ENCODE results near the gene EML3. TPM values are rescaled to one million over a fixed set of nuclear protein-coding genes. Genes with fewer than 3 reads are reported as not detected.

The EML3 gene
- total RNA-seq, 2 experiments from 2014 or later: 81.8 to 97.1 TPM

GRCh38 chr11:62553080-62553838, 59.3 kb downstream of the EML3 start:
- Mint-ChIP-seq H3K27me3 (ENCODE audit: low read depth) (no peaks in the 10 kb centered on the region), H3K4me1 (ENCODE audit: low read depth) (peaks cover 75% of the 10 kb centered on the region), H3K9me3 (peaks cover 1% of the 10 kb centered on the region), H3K27ac (peak overlapping the region; percentile 62), H3K36me3 (ENCODE audit: low read depth) (peaks cover 19% of the 10 kb centered on the region), H3K4me3 (no peak overlapping the region)
- intact Hi-C loops (cut with micrococcal nuclease): loop anchor here (10.0 kb wide), 1 partner anchor 1132 kb away; the partner anchor contains the start of gene RTN3
- peak; percentile 61 for DNase-seq
- CTCF ChIA-PET: interaction anchor here (0.6 to 6.0 kb wide), 7 partner anchors 10 to 167 kb away, joined by 3 to 55 read pairs (median 6); no protein-coding TSS in a partner anchor

- peak; percentile 32 for DNase-seq
- peaks cover 14% of the 10 kb centered on the region for H3K36me3 Mint-ChIP-seq (ENCODE audit: low read depth)
- peaks cover 1% of the 10 kb centered on the region for H3K9me3 Mint-ChIP-seq
- CTCF ChIA-PET: interaction anchor here (0.5 to 6.0 kb wide), 10 partner anchors 7 to 168 kb away, joined by 3 to 55 read pairs (median 5); no protein-coding TSS in a partner anchor
- peak overlapping the region; percentile 67 for H3K27ac Mint-ChIP-seq
- intact Hi-C loops (cut with micrococcal nuclease): loop anchor here (1.0 to 10.0 kb wide), 2 partner anchors 39 to 1132 kb away; partner anchors contain the start of genes RTN3 and TUT1
- peaks cover 2% of the 10 kb centered on the region for H3K27me3 Mint-ChIP-seq (ENCODE audit: low read depth)
- H3K4me1 Mint-ChIP-seq (ENCODE audit: low read depth): peaks cover 72% of the 10 kb centered on the region
- no peak overlapping the region for H3K4me3 Mint-ChIP-seq
Measured at GRCh38 chr11:62552485-62553079, 60.0 kb downstream of the EML3 start.

Small RNA genes within 50 kb of the gene (microRNA-seq; reads per million reads assigned to microRNA genes)
- gene MIR6747 (ENCODE audit: borderline microRNAs expressed, borderline replicate concordance): 2.2 reads per million

Other genes with a start within 250 kb of the EML3 start
- gene SCGB1A1, start 193.7 kb downstream of the EML3 start, total RNA-seq: not detected
- 1 to 10 TPM; 9.2 to 9.4 TPM for gene AHNAK, start 66.0 kb downstream of the EML3 start, total RNA-seq
- gene EEF1G, start 38.9 kb downstream of the EML3 start, total RNA-seq: 1,000 to 10,000 TPM; 2,282 to 2,440 TPM
- gene TUT1, start 21.3 kb downstream of the EML3 start, total RNA-seq: 10 to 100 TPM; 38.2 to 42.0 TPM
- gene MTA2, start 10.9 kb downstream of the EML3 start, total RNA-seq: 100 to 1,000 TPM; 191 to 197 TPM
- gene ROM1, start 482 bp upstream of the EML3 start, total RNA-seq: 1 to 10 TPM in 1 of 2 experiments, under 1 TPM in 1; 0.52 to 1.0 TPM
- gene B3GAT3, start 9.2 kb upstream of the EML3 start, total RNA-seq: 10 to 100 TPM; 43.1 to 45.7 TPM
- gene GANAB, start 33.8 kb upstream of the EML3 start, total RNA-seq: 100 to 1,000 TPM; 221 to 230 TPM
- gene INTS5, start 40.5 kb upstream of the EML3 start, total RNA-seq: 10 to 100 TPM; 12.5 to 12.8 TPM
- gene C11orf98, start 52.4 kb upstream of the EML3 start, total RNA-seq: 10 to 100 TPM; 73.5 to 76.5 TPM
- 10 to 100 TPM; 35.2 to 44.0 TPM for gene CSKMT, start 52.5 kb upstream of the EML3 start, total RNA-seq
- 1 to 10 TPM; 6.0 to 6.4 TPM for gene UQCC3, start 58.9 kb upstream of the EML3 start, total RNA-seq
- 1 to 10 TPM; 4.4 to 6.1 TPM for gene LBHD1, start 59.5 kb upstream of the EML3 start, total RNA-seq
- gene UBXN1, start 66.3 kb upstream of the EML3 start, total RNA-seq: 100 to 1,000 TPM; 121 to 124 TPM
- under 1 TPM in 1 of 2 experiments, not detected in 1; 0.10 TPM for gene LRRN4CL, start 76.8 kb upstream of the EML3 start, total RNA-seq
- gene BSCL2, start 94.6 kb upstream of the EML3 start, total RNA-seq: 10 to 100 TPM; 13.8 to 17.3 TPM
- not detected for gene GNG3, start 94.9 kb upstream of the EML3 start, total RNA-seq
- 10 to 100 TPM; 58.6 to 61.5 TPM for gene HNRNPUL2, start 114.7 kb upstream of the EML3 start, total RNA-seq
- gene TTC9C, start 115.7 kb upstream of the EML3 start, total RNA-seq: 10 to 100 TPM; 46.6 to 49.5 TPM
- 10 to 100 TPM; 12.1 to 13.5 TPM for gene ZBTB3, start 141.4 kb upstream of the EML3 start, total RNA-seq
- gene POLR2G, start 148.8 kb upstream of the EML3 start, total RNA-seq: 100 to 1,000 TPM; 131 to 135 TPM
- 10 to 100 TPM in 1 of 2 experiments, 1 to 10 TPM in 1; 8.9 to 10.5 TPM for gene TAF6L, start 158.6 kb upstream of the EML3 start, total RNA-seq
- 10 to 100 TPM; 13.9 to 15.2 TPM for gene TMEM179B, start 174.6 kb upstream of the EML3 start, total RNA-seq
- gene TMEM223, start 179.2 kb upstream of the EML3 start, total RNA-seq: 1 to 10 TPM; 7.0 to 7.7 TPM
- 10 to 100 TPM; 44.6 to 46.0 TPM for gene NXF1, start 192.7 kb upstream of the EML3 start, total RNA-seq
- 10 to 100 TPM; 22.7 to 23.0 TPM for gene STX5, start 219.3 kb upstream of the EML3 start, total RNA-seq
- not detected for gene TEX54, start 220.1 kb upstream of the EML3 start, total RNA-seq
- 10 to 100 TPM; 74.4 to 78.7 TPM for gene WDR74, start 226.8 kb upstream of the EML3 start, total RNA-seq